Cardiac fibroblast (primary cell): ENCODE results near the gene CAPN1.

Source experiments
- DNase-seq, 2 donors: peaks; one replicate each; pipeline versions ENCODE4 v3.0.0 to v3.0.0-alpha.2; 2010; ENCODE audit warnings: low read depth in 2 of 2
- H3K4me3 ChIP-seq, 2 donors: replicated peaks in 1 of 2; 1 replicate in 1 of 2; 2 replicates in 1 of 2; pipeline ENCODE4 v1.5.1; 2011; ENCODE audit warnings: low read depth in 2 of 2, low read length in 2 of 2, mild to moderate bottlenecking in 2 of 2, moderate library complexity in 1 of 2
- TF ChIP-seq, protein P1 (sequence below): IDR thresholded peaks from one replicate; pipeline ENCODE4 v1.5.1; 2011; ENCODE audit warnings: low read depth, mild to moderate bottlenecking, low read length, inconsistent platforms

CAPN1 gene

DNA sequence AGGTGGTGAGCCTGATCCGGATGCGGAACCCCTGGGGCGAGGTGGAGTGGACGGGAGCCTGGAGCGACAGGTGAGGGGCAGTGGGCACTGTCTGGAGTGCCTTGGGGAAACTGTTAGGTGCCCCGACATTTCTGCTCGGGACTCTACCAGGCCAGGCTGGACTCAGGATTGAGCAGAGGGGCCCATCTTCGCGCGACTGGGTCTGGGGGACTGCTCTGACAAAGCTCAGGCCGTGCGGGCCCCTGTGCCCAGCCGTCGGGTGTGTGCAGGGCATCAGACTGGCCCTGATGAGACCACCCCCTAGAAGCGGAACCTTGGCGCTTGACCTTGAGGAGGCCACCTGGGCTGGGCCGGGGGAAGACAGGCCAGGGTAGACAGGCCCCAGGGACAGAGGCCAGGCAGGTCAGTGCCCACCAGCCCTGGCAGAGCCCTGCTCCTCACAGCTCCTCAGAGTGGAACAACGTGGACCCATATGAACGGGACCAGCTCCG, 6.3 kb downstream of the CAPN1 start:
- TF ChIP-seq, protein P1, sequence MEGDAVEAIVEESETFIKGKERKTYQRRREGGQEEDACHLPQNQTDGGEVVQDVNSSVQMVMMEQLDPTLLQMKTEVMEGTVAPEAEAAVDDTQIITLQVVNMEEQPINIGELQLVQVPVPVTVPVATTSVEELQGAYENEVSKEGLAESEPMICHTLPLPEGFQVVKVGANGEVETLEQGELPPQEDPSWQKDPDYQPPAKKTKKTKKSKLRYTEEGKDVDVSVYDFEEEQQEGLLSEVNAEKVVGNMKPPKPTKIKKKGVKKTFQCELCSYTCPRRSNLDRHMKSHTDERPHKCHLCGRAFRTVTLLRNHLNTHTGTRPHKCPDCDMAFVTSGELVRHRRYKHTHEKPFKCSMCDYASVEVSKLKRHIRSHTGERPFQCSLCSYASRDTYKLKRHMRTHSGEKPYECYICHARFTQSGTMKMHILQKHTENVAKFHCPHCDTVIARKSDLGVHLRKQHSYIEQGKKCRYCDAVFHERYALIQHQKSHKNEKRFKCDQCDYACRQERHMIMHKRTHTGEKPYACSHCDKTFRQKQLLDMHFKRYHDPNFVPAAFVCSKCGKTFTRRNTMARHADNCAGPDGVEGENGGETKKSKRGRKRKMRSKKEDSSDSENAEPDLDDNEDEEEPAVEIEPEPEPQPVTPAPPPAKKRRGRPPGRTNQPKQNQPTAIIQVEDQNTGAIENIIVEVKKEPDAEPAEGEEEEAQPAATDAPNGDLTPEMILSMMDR, result no peak
- H3K4me3 ChIP-seq, result no peak overlapping the region
- no peak for DNase-seq

DNA sequence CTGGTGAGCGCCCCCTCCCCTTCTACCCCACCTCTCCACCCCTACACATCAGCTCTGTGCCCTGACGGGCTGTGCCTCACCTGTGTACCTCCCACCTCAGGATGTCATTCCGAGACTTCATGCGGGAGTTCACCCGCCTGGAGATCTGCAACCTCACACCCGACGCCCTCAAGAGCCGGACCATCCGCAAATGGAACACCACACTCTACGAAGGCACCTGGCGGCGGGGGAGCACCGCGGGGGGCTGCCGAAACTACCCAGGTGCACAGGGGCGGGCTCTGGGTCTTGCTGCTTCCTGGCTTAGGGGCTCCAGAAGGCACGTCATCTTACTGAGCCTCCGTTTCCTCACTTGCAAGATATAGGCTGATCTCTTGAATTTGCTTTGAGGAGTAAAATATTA, 6.8 kb downstream of the CAPN1 start:
- no peak for DNase-seq
- no peak overlapping the region for H3K4me3 ChIP-seq
- TF ChIP-seq, protein P1, result no peak

DNA sequence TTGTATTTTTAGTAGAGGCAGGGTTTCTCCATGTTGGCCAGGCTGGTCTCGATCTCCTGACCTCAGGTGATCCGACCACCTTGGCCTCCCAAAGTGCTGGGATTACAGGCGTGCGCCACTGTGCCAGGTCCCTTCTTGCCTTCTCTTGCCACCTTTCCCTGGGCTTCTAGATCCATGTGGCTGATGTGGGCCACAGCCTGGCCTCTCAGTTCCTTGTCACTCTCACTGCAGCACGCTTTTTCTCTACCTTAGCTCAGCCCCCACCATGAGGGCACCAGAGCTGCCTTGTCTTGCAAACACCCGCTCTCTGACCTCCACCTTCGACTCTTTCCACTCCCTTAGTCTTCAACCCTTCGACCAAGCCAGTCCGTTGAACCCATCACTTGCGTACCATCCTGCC, 7.5 kb downstream of the CAPN1 start:
- H3K4me3 ChIP-seq, result no peak overlapping the region
- TF ChIP-seq, protein P1, result no peak
- no peak for DNase-seq

DNA sequence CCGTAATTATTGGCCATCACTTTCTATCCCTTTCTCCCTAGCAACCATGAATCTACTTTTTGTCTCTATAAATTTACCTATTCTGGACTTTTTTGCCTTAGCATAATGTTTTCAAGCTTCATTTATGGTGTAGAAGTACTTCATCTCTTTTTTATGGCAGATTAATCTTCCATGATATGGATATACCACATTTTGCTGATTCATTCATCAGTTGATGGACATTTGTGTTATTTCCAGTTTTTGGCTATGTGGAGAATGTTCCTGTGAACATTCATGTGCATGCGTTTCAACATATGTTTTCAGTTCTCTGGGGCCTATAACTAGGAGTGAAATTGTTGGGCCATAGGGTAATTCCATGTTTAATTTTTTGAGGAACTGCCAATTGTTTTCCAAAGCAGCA, 12.8 kb downstream of the CAPN1 start:
- H3K4me3 ChIP-seq, result no peak overlapping the region
- DNase-seq, result no peak
- TF ChIP-seq, protein P1, result no peak

DNA sequence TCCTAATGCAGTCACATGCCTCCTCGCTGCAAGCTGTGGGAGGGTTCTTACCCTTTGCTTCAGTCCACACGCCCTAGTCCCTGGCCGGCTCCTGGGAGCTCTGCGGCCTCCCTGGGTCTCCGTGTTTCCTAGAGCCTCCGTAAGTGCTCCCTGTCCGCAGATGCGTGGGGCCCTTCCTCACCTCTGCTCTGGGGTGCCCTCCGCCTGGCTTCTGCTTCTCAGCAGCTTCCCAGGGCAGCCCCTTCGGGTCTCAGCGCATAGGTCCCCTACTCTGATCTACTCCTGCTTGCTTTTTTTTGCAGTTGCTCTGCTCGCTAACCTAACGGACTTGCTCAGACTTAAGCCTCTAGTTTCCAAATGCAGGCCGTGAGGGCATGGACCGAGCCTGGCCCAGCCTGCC, 22.4 kb downstream of the CAPN1 start:
- no peak overlapping the region for H3K4me3 ChIP-seq
- no peak for DNase-seq
- TF ChIP-seq, protein P1, result no peak

DNA sequence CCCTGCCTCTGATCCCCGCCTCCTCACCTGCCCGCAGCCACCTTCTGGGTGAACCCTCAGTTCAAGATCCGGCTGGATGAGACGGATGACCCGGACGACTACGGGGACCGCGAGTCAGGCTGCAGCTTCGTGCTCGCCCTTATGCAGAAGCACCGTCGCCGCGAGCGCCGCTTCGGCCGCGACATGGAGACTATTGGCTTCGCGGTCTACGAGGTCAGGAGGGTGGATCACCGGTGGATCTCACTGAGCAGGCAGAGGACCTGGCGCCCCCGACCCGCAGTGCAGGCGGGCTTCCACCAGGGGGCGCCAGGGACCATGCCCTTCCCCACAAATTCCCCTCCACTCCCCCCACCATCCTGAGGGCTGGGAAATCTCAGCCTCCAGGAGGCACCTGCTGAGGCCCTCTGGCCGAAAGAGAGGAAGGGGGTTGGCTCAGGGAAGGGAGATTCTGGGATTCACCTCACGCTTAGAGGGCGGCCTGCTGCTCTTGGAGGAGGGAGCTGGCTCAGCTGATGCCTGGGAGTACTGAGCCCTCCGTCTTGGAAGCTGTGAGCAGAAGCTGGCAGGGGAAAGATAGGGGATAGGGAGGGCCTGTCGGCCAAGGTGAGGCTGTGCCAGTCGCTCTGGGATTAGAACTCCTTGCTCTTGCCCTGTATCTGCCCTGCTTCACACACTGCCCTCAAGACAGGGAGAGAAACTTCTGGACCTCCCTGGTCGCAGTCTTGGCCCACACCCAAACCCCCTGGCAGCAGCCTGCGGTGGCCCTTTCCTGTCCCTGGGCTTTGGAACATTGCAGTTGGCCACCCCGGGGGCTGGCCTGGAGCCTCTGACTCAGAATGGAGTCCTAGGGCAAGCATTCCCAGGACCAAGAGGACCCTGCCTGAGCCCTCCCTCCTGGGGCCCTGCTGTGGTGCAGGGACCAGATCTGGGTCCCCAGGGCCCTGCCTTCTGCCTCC, 23.2 kb downstream of the CAPN1 start:
- TF ChIP-seq, protein P1, result peak; percentile 94
- peak; percentile 37 to 50 for DNase-seq
- no peak overlapping the region for H3K4me3 ChIP-seq
